Measurements from ENCODE around the gene EIF4E.
A peak's percentile ranks its signal among the peaks of the same experiment; 100 is the strongest.

- peak in 4 of 6 experiments; percentile 4 to 60 (median 54) for TF ChIP-seq CTCF (IDR thresholded peaks at IDR 0.05)
- TF ChIP-seq POLR2A (IDR thresholded peaks at IDR 0.05): peak in 3 of 4 donors; percentile 29 to 64 (median 46)
Measured at GRCh38 chr4:98929341-98930267, 671 bp upstream of the EIF4E start.

All from upper lobe of left lung (tissue), 4 donors.